ENCODE data around the gene ABTB2. TPM values are rescaled to one million over a fixed set of nuclear protein-coding genes. Genes with fewer than 3 reads are reported as not detected.

The ABTB2 gene
- polyA plus RNA-seq, 1 of the 3 experiments (the other 2 are of a cell fraction): 7.8 TPM

- TF ChIP-seq RXRA (IDR thresholded peaks at IDR 0.05; ENCODE audit: borderline replicate concordance, low read depth) (peak; percentile 69; the same call in 1 of the 2 replicates), FOXM1 (IDR thresholded peaks at IDR 0.05; ENCODE audit: low read depth) (no peak), RCOR1 (IDR thresholded peaks at IDR 0.05; ENCODE audit: low read length) (peak; percentile 18; the same call in 1 of the 2 replicates), NRF1 (IDR thresholded peaks at IDR 0.05; ENCODE audit: low read depth, low read length) (no peak), RAD21 (IDR thresholded peaks at IDR 0.05; ENCODE audit: low read length) (no peak), JUND (IDR thresholded peaks at IDR 0.05) (peak; percentile 79), IRF3 (IDR thresholded peaks at IDR 0.05; ENCODE audit: low read depth, low read length) (no peak), RFX5 (IDR thresholded peaks at IDR 0.05; ENCODE audit: low read length) (no peak), EZH2phosphoT487 (IDR thresholded peaks at IDR 0.05; ENCODE audit: borderline replicate concordance, low read depth) (no peak), MXI1 (IDR thresholded peaks at IDR 0.05; ENCODE audit: low read depth, low read length) (no peak)
These were observed 14.7 kb downstream of the ABTB2 start (continued) for GRCh38 chr11:34343153-34343552.

GRCh38 chr11:34341931-34342533 is 15.8 kb downstream of the ABTB2 start:
- Histone ChIP-seq H2AFZ (ENCODE audit: low read depth) (no peak overlapping the region), H3K9me2 (no peaks in the 10 kb centered on the region), H3K4me3 (ENCODE audit: low read depth in 2 of 2, low read length in 1 of 2) (no peak overlapping the region), H3K27ac (ENCODE audit: low read depth in 2 of 2, low read length in 1 of 2) (peak overlapping the region in 1 of 2 experiments; percentile 62; a peak in 2 of 4 replicates), H3K9me3 (no peaks in the 10 kb centered on the region), H4K20me1 (ENCODE audit: insufficient read depth) (no peaks in the 10 kb centered on the region), H3K9ac (no peak overlapping the region), H3K4me2 (peak overlapping the region; percentile 26; the same call in 1 of the 2 replicates), H3K27me3 (ENCODE audit: insufficient read depth) (no peaks in the 10 kb centered on the region), H3K36me3 (replicated peaks in 1 of 2; ENCODE audit: control insufficient read depth in 1 of 2, insufficient read depth in 2 of 2, low read length in 1 of 2) (no peaks in the 10 kb centered on the region), H3F3A (replicated peaks; ENCODE audit: insufficient read depth) (peaks cover 8% of the 10 kb centered on the region), H3K4me1 (ENCODE audit: control insufficient read depth in 1 of 2, insufficient read depth in 2 of 2, low read depth in 1 of 2, low read length in 1 of 2) (peaks cover 40 to 56% of the 10 kb centered on the region in 2 experiments), H3K79me2 (ENCODE audit: insufficient read depth) (no peaks in the 10 kb centered on the region)
- no peak for DNase-seq
- peak; percentile 55; the same call in 1 of the 2 replicates for TF ChIP-seq MEF2A (IDR thresholded peaks at IDR 0.05; ENCODE audit: borderline replicate concordance, low read depth)
- peak; percentile 35; the same call in 1 of the 2 replicates for TF ChIP-seq TCF12 (IDR thresholded peaks at IDR 0.05)
- no peak for TF ChIP-seq MXI1 (IDR thresholded peaks at IDR 0.05; ENCODE audit: low read depth, low read length)
- TF ChIP-seq PBX3 (IDR thresholded peaks at IDR 0.05): peak; percentile 38; the same call in 1 of the 2 replicates
- ChIA-PET POLR2A (no interaction called here), CTCF (interaction anchor here (0.6 to 5.3 kb wide), 3 partner anchors 9 to 168 kb away, joined by 3 to 26 read pairs (median 3); no protein-coding TSS in a partner anchor)
- WGBS (ENCODE audit: low lambda C conversion rate): 63% methylated on average over 6 of the region's 6 CpGs

GRCh38 chr11:34341096-34341495 is 16.7 kb downstream of the ABTB2 start:
- CTCF ChIA-PET: interaction anchor here (5.3 kb wide), 1 partner anchor 167 kb away, joined by 26 read pairs; no protein-coding TSS in a partner anchor
- no peak for TF ChIP-seq SMC3 (IDR thresholded peaks at IDR 0.05; ENCODE audit: low read depth, low read length)
- no peak for TF ChIP-seq NFIC (IDR thresholded peaks at IDR 0.05; ENCODE audit: borderline replicate concordance)
- no peak for TF ChIP-seq EZH2phosphoT487 (IDR thresholded peaks at IDR 0.05; ENCODE audit: borderline replicate concordance, low read depth)
- no peak for TF ChIP-seq TAF1 (IDR thresholded peaks at IDR 0.05; ENCODE audit: borderline replicate concordance, low read depth, low read length)
- no peak for TF ChIP-seq TEAD4 (IDR thresholded peaks at IDR 0.05; ENCODE audit: borderline replicate concordance, insufficient read depth)
- TF ChIP-seq JUND (IDR thresholded peaks at IDR 0.05): no peak
- no peak for TF ChIP-seq ZBTB33 (IDR thresholded peaks at IDR 0.05; ENCODE audit: borderline replicate concordance, low read depth)
- no peak for TF ChIP-seq CTCF (IDR thresholded peaks at IDR 0.05)

More at GRCh38 chr11:34341096-34341495, 16.7 kb downstream of the ABTB2 start:
- no peak overlapping the region for H3K9ac ChIP-seq
- no peaks in the 10 kb centered on the region for H4K20me1 ChIP-seq (ENCODE audit: insufficient read depth)
- H3K4me2 ChIP-seq: no peak overlapping the region
- no peaks in the 10 kb centered on the region for H3K9me2 ChIP-seq
- H3K27ac ChIP-seq (ENCODE audit: low read depth in 2 of 2, low read length in 1 of 2): no peak overlapping the region
- DNase-seq: no peak
- H3K4me1 ChIP-seq (ENCODE audit: control insufficient read depth in 1 of 2, insufficient read depth in 2 of 2, low read depth in 1 of 2, low read length in 1 of 2): peaks cover 33 to 47% of the 10 kb centered on the region in 2 experiments
- no peaks in the 10 kb centered on the region for H3K36me3 ChIP-seq (replicated peaks in 1 of 2; ENCODE audit: control insufficient read depth in 1 of 2, insufficient read depth in 2 of 2, low read length in 1 of 2)
- no peak overlapping the region for H2AFZ ChIP-seq (ENCODE audit: low read depth)
- peaks cover 8% of the 10 kb centered on the region for H3F3A ChIP-seq (replicated peaks; ENCODE audit: insufficient read depth)
- no peaks in the 10 kb centered on the region for H3K79me2 ChIP-seq (ENCODE audit: insufficient read depth)
- H3K27me3 ChIP-seq (ENCODE audit: insufficient read depth): no peaks in the 10 kb centered on the region
- 89% methylated on average over 3 of the region's 3 CpGs for WGBS (ENCODE audit: low lambda C conversion rate)
- POLR2A ChIA-PET: interaction anchor here (1.1 kb wide), 1 partner anchor 21 kb away, joined by 4 read pairs; no protein-coding TSS in a partner anchor
- no peak overlapping the region for H3K4me3 ChIP-seq (ENCODE audit: low read depth in 2 of 2, low read length in 1 of 2)
- H3K9me3 ChIP-seq: no peaks in the 10 kb centered on the region

Measured in SK-N-SH (cell line).